ENCODE measurements around the gene PRF1. TPM values are rescaled to one million over a fixed set of nuclear protein-coding genes. Genes with fewer than 3 reads are reported as not detected.

Gene PRF1
- total and polyA plus RNA-seq, 10 donors: 6.6 to 79.6 (median 54.6) TPM

DNA sequence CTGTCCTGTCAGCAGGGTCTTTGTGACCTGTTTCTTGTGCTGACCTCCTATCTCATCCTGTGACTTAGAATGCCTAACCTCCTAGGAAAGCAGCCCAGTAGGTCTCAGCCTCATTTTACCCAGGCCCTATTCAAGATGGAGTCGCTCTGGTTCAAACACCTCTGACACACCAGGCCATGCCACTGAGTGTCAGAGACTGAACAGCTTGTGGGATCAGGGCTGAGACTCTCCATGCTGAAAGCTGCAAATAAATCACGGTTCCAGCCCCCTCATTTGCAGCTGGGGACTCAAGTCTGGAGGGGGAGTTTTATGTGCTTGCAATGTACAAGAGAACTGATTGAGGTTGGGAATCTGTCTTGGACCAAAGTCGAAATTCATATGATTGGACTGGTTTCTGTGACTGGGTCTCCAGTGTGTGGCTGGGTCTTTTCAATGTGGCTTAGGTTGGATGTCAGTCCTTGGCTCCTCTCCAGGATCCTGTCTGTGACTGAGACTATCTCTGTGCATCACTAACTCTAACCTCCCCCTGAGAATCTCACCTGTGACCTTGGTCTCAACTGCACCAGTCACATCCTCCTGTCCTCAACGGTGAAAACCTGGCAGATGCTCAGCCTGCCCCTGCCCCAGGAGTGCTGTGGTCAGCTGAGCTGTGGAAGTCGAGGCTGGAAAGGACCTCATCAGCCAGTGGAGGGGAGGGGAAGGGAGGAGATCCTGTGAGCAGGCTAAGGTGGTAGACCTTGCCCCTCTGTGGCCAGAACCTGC, 11.7 kb downstream of the PRF1 start:
- Histone ChIP-seq H3K4me3 (no peak overlapping the region), H3K4me1 (peaks cover 0 to 11% (median under 1%) of the 10 kb centered on the region in 6 donors), H3K27ac (no peak overlapping the region), H3K9me3 (no peaks in the 10 kb centered on the region), H3K36me3 (no peaks in the 10 kb centered on the region), H3K27me3 (replicated peaks in 1 of 7) (no peaks in the 10 kb centered on the region)
- no peak for DNase-seq
- intact Hi-C loops (cut with DNase I; ENCODE audit: low total_unique reads): no loop called here
- TF ChIP-seq POLR2A (IDR thresholded peaks at IDR 0.05): no peak
- TF ChIP-seq POLR2AphosphoS5 (IDR thresholded peaks at IDR 0.05): no peak
- WGBS, 5 donors: 68 to 90% (median 76%) methylated on average over 4 to 5 of the region's 5 CpGs

DNA sequence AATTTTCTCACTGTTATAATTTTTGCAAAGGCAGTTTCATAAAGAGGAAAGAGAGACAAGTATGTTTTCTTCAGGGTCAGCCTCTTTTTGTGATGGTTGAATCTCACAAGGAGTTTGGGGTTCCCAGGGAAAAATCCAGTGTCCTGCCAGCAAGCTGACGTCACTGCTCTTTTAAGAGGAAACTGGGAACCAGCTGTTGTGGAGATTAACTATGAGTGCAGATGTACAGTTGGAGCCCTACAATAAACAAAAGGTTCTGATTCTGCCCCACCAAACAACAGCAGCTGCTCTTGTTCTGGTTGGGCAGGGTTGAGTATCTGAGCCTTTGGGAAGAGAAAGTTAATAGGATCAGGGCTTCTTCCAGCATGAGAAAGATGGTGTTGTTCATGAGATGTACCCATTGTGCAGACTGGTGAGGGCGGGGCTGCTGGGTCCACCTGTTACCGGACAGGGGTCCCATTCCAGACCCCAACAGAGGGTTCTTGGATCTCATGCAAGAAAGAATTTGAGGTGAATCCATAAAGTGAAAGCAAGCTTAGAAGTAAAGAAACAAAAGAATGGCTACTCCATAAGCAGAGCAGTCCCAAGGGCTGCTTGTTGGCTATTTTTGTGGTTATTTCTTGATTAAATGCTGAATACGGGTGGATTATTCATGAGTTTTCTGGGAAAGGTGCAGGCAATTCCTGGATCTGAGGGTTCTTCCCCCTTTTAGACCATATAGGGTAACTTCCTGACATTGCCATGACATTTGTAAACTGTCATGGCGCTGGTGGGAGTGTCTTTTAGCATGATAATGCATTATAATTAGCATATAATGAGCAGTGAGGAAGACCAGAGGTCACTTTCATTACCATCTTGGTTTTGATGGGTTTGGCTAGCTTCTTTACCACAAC, 12.5 kb downstream of the PRF1 start:
- H3K4me3 ChIP-seq: no peak overlapping the region
- H3K4me1 ChIP-seq: peaks cover 0 to 7% (median under 1%) of the 10 kb centered on the region in 6 donors
- no peak overlapping the region for H3K27ac ChIP-seq
- no peak for TF ChIP-seq POLR2AphosphoS5 (IDR thresholded peaks at IDR 0.05)
- intact Hi-C loops (cut with DNase I; ENCODE audit: low total_unique reads): no loop called here
- DNase-seq: no peak
- 65 to 87% (median 80%) methylated on average over 5 of the region's 5 CpGs for WGBS, 5 donors
- no peaks in the 10 kb centered on the region for H3K9me3 ChIP-seq
- no peaks in the 10 kb centered on the region for H3K27me3 ChIP-seq (replicated peaks in 1 of 7)
- no peaks in the 10 kb centered on the region for H3K36me3 ChIP-seq

DNA sequence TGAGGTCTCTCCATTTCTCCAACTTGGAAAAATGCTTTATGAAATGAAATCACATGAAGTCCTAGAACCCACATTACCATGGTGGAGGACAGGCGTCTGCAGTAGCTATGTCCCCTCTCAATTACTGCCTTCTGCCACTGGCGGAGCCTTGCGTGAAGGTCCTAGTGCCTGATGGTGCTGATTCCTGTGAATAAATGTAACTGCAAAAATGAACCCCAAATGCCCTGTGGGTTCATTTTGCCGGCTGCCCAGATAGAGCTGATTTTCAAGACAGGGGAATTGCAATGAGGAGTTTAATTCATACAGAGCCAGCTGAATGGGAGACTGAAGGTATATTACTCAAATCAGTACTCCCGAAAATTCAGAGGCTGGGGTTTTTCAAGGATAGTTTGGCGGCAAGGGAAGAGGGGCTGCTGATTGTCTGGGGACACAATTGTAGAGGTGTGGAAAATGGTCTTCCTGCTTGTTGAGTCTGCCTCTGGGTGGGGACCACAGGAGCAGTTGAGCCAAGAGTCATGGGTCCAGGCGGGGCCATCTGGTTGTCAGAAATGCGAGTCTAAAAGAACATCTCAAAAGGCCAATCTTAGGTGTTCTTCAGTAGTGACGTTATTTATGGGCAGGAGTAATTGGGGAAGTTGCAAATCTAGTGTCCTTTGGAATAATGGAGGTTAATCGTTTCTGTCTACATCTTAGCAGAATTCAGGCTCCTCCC, 13.5 kb downstream of the PRF1 start:
- Histone ChIP-seq H3K36me3 (no peaks in the 10 kb centered on the region), H3K4me1 (peaks cover 0 to 11% (median 4%) of the 10 kb centered on the region in 6 donors), H3K27me3 (replicated peaks in 1 of 7) (no peaks in the 10 kb centered on the region), H3K9me3 (no peaks in the 10 kb centered on the region), H3K4me3 (no peak overlapping the region), H3K27ac (no peak overlapping the region)
- no peak for DNase-seq
- WGBS, 5 donors: 68 to 85% (median 79%) methylated on average over 9 to 10 of the region's 10 CpGs
- TF ChIP-seq POLR2A (IDR thresholded peaks at IDR 0.05): no peak
- no peak for TF ChIP-seq POLR2AphosphoS5 (IDR thresholded peaks at IDR 0.05)
- TF ChIP-seq, protein P1, sequence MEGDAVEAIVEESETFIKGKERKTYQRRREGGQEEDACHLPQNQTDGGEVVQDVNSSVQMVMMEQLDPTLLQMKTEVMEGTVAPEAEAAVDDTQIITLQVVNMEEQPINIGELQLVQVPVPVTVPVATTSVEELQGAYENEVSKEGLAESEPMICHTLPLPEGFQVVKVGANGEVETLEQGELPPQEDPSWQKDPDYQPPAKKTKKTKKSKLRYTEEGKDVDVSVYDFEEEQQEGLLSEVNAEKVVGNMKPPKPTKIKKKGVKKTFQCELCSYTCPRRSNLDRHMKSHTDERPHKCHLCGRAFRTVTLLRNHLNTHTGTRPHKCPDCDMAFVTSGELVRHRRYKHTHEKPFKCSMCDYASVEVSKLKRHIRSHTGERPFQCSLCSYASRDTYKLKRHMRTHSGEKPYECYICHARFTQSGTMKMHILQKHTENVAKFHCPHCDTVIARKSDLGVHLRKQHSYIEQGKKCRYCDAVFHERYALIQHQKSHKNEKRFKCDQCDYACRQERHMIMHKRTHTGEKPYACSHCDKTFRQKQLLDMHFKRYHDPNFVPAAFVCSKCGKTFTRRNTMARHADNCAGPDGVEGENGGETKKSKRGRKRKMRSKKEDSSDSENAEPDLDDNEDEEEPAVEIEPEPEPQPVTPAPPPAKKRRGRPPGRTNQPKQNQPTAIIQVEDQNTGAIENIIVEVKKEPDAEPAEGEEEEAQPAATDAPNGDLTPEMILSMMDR (IDR thresholded peaks at IDR 0.05 in 8 of 11, conservative IDR thresholded peaks at IDR 0.05 in 3 of 11): no peak
- intact Hi-C loops (cut with DNase I; ENCODE audit: low total_unique reads): no loop called here

DNA sequence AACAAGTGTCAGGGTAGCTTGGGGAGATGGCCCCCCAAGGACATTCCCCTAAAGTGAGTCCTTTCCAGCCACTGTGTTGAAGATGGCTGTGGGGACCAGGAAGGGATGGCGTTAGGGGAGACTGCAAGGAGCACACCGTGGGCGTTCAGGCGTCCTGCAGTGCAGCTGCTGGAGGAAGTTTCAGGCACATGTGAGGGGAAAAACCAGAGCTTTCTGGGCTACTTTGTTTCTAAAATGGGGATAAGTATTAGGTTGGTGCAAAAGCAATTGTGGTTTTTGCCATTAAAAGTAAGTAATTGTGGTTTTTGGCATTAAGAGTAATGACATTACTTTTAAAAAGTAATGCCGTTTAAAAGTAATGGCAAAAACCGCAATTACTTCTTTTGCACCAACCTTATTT, 14.3 kb downstream of the PRF1 start:
- Histone ChIP-seq H3K36me3 (no peaks in the 10 kb centered on the region), H3K4me1 (peaks cover 0 to 11% (median 4%) of the 10 kb centered on the region in 6 donors), H3K27me3 (replicated peaks in 1 of 7) (no peaks in the 10 kb centered on the region), H3K4me3 (no peak overlapping the region), H3K9me3 (no peaks in the 10 kb centered on the region), H3K27ac (no peak overlapping the region)
- 32 to 43% (median 38%) methylated on average over 6 of the region's 6 CpGs for WGBS, 5 donors
- TF ChIP-seq POLR2AphosphoS5 (IDR thresholded peaks at IDR 0.05): no peak
- TF ChIP-seq POLR2A (IDR thresholded peaks at IDR 0.05): no peak
- TF ChIP-seq, protein P1 (IDR thresholded peaks at IDR 0.05 in 8 of 11, conservative IDR thresholded peaks at IDR 0.05 in 3 of 11): no peak
- DNase-seq: no peak
- intact Hi-C loops (cut with DNase I; ENCODE audit: low total_unique reads): no loop called here

Data from spleen (tissue), 11 donors.